D721Med (cell line): ENCODE data around the gene CAMK1D.

Experiments used
- DNase-seq: peaks from one replicate; pipeline ENCODE4 v3.0.0; 2011; ENCODE audit warnings: low spot score; ENCODE audit not compliant: insufficient read length
- FAIRE-seq: peaks from 2 replicates; lab custom pipeline; 2011; peaks lifted over from hg19 to GRCh38; lab: Jason Lieb, UNC
- CTCF ChIP-seq: IDR thresholded peaks from 2 replicates; pipeline ENCODE4 v1.5.1; 2012; ENCODE audit warnings: mild to moderate bottlenecking, control low read depth; ENCODE audit not compliant: insufficient read depth; ENCODE audit errors: missing control alignments

The CAMK1D gene

DNA sequence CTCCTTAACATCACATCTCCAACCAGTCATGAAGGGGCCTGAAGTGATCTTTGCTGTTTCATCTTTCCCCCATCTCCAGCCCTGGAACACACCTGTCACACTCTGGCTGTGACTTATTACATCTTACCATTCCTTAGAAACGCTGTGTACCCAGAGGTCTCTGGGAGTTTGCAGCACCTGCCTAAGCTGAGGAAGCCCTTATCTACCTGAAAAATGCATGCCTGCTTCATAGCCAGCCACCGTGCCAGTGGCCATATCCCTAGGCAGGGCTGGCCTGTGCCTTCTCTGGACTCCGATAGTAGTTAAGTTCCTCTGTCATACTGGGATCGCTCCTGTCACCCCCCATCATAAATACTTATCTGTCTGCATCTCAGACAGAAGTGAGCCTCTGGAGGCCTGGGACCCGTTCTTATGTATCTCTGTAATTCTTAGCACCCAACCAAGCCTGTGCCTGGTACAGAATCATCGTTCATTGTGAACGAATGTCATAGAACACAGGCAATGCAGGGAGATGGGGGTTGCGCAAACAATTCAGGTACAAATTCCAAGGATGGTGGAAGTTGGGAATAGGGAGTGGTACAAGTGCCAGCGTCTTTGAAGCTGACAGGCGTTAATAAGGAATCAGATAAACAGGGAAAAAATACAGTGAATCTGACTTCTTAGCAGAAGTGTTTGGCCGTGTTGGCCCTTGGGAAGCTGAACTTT, 254.6 kb downstream of the CAMK1D start:
- FAIRE-seq (no peak), DNase-seq (no peak)
- TF ChIP-seq CTCF, result no peak

DNA sequence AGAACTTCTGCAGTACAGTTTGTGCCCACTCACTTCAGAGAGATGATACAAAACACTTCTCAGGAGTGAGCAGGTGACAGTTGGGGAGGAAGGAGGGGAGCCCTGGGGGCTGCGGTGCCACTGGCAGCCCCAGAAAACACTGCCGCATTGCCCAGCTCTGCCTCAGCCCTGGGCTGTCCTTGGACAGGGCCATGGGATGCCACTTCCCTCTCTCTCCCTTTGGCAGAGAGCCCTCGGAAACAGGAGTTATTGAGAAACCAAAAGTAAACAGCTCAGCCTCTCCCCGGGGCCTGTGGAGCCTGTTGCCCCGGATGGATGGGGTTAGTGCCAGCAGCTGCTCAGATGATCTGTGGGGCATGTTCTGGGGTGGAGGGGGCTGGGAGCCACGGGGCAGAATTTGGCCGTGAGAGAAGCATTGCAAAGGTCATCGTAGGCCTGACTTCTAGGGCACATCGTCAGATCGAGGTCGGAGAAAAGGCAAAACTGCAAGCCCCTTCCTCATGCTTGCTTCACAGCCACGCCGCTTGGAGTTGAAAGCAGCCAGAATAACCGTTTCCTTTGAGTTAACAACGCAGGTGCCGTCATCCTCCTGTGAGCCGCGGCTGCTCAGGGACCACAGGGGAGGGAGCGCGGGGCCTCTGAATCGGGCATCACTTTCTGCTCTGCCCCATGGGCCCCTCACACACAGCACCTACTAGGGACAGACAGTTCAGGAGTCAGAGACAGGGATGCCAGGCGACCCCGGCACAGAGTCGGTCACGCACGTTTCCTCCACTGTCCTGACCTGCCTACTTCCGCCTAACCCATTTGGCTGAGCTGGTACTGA, 256.4 kb downstream of the CAMK1D start:
- FAIRE-seq, result no peak
- TF ChIP-seq CTCF, result no peak
- no peak for DNase-seq

GRCh38 chr10:12606461-12606860, 257.1 kb downstream of the CAMK1D start:
- no peak for DNase-seq
- no peak for FAIRE-seq

DNA sequence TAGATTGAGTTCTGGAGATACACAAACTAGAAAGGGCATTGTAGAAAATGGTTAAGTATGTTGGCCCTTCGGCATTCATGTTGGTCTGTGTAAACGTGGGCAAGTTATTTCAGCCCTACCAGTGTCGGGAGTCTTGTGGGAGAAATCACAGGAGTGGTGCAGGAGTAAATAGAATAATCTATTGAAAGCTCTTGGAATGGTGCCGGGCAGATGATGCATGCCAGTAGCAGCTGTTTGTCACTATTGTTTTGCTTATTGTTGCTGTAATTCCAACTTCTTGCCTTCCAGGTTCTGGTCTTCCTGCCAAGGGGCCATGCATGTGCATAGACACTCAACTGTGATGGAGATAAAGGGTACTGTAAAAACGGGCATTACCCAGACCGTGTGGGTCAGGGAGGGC, 259.4 kb downstream of the CAMK1D start:
- no peak for FAIRE-seq
- no peak for DNase-seq
- no peak for TF ChIP-seq CTCF

More at GRCh38 chr10:12606461-12606860, 257.1 kb downstream of the CAMK1D start:
- TF ChIP-seq CTCF, result no peak

DNA sequence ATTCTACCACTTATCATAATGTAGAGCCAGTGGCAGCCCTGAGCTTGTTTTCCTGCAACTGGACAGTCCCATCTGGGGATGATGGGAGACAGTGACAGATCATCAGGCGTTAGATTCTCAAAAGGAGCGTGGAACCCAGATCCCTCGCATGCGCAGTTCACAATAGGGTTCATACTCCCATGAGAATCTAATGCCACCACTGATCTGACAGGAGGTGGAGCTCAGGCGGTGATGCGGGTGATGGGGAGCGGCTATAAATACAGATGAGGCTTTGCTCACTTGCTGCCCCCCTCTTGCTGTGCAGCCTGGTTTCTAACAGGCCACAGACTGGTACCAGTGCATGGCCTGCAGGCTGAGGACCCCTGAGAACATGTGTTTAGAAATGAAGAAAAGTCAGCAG, 260.1 kb downstream of the CAMK1D start:
- no peak for DNase-seq
- FAIRE-seq, result no peak
- TF ChIP-seq CTCF, result no peak

GRCh38 chr10:12613136-12613535, 263.8 kb downstream of the CAMK1D start:
- DNase-seq (no peak), FAIRE-seq (no peak)
- no peak for TF ChIP-seq CTCF
